Chondrocyte (in vitro differentiated cells): Measurements from ENCODE around the gene SDF4. TPM values are rescaled to one million over a fixed set of nuclear protein-coding genes. Genes with fewer than 3 reads are reported as not detected.

Experiments
- DNase-seq: peaks from one replicate; pipeline ENCODE4 v3.0.0; 2021; ENCODE audit warnings: mixed read lengths, low spot score
- H3K27ac Mint-ChIP-seq: one replicate; pipeline ENCODE4 v1.8.0; 2021; ENCODE audit warnings: mild to moderate bottlenecking, moderate library complexity, mixed read lengths; ENCODE audit not compliant: unreplicated experiment
- H3K27me3 Mint-ChIP-seq: 2 replicates; pipeline ENCODE4 v1.8.0; 2021; ENCODE audit warnings: low read depth, mixed read lengths
- H3K36me3 Mint-ChIP-seq: 2 replicates; pipeline ENCODE4 v1.8.0; 2021; ENCODE audit warnings: low read depth, mixed read lengths
- H3K4me1 Mint-ChIP-seq: 2 replicates; pipeline ENCODE4 v1.8.0; 2021; ENCODE audit warnings: low read depth, mild to moderate bottlenecking, mixed read lengths
- H3K4me3 Mint-ChIP-seq: one replicate; pipeline ENCODE4 v1.8.0; 2021; ENCODE audit warnings: mild to moderate bottlenecking, moderate library complexity, mixed read lengths; ENCODE audit not compliant: unreplicated experiment
- H3K9me3 Mint-ChIP-seq: 2 replicates; pipeline ENCODE4 v1.8.0; 2021; ENCODE audit warnings: low read depth, mixed read lengths
- total RNA-seq: library from RNA; stranded (reverse); gene quantifications from 3 replicates; pipeline ENCODE4 v1.2.1, GENCODE V29; 2021
- TF ChIP-seq, protein P1 (sequence below): fragments of 200-600 bp; sonication (generic); IDR thresholded peaks from 2 replicates; pipeline ENCODE4 v1.5.0; 2021; ENCODE audit warnings: antibody characterized with exemption, mild to moderate bottlenecking, moderate library complexity

Gene SDF4
- total RNA-seq, 1 donor from 2014 or later: 164 TPM

DNA sequence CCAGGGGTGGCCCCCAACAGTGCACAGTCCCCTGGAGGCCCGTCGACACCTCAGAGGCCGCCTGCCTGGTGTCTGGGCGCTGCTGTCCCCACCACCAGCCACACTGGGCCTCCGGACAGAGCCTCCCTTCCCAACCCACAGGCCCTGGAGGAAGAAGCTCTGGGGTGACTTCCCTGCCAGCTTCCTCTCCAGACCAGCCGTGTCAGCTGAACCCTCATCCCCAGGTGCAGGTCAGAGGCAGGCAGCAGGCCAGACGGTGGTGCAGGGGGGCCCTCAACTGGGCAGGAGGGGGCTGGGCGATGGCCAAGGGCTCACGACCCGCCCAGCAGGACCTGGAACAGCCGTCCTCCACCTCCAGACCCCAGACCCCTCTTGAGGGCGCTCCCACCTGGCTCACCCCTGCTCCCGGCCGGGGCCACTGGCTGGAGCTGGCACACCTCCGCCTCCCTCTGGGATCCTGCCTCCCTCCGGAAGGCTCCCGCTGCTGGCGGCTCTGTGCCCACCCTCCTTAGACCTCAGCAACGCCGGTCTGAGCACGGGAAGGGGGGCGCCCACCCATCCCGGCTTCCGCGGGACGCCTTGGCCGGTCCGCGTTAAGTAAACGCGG, 25.9 kb downstream of the SDF4 start:
- Mint-ChIP-seq H3K36me3 (no peaks in the 10 kb centered on the region), H3K27ac (no peak overlapping the region)
- DNase-seq: peak; percentile 87

DNA sequence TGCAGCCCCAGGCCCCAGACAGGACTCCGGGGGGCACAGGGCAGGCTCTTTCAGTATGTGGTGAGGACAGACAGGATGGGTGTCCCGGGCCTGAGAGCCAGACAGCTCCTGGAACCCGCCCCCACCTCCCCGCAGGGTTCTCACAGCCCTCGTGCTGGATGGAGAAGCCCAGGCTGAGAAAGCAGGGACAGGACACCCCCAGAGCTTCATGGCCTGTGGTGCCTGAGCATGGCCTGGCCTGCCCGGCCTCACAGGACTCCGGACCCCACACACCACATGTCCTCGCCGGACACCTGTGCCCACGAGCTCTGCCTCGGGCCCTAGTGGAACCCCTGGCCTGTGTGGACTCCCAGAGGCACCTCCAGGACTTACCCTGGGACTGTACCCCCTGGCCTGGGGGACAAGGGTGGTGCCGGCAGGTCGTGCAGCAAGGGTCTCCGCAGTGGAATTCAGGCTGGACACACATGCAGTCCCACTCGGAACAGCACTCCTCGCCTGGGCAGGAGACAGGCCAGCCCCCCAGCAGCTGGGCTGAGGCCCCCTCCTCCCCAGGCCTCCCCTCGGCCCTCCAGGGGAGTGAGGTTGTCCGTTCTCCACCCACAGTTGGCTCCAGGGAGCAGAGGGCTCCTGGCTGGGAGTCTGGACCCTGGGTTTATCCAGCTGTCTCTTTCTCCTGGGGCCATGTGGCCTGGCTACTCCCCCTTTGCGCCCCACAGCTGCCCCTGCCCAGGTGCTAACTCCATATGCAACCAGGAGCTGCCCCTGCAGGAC, 26.6 kb downstream of the SDF4 start:
- peak; percentile 89 for DNase-seq
- Mint-ChIP-seq H3K36me3 (no peaks in the 10 kb centered on the region), H3K9me3 (no peaks in the 10 kb centered on the region), H3K27me3 (no peaks in the 10 kb centered on the region), H3K4me1 (peaks cover 12% of the 10 kb centered on the region), H3K27ac (no peak overlapping the region), H3K4me3 (no peak overlapping the region)
- TF ChIP-seq, protein P1, sequence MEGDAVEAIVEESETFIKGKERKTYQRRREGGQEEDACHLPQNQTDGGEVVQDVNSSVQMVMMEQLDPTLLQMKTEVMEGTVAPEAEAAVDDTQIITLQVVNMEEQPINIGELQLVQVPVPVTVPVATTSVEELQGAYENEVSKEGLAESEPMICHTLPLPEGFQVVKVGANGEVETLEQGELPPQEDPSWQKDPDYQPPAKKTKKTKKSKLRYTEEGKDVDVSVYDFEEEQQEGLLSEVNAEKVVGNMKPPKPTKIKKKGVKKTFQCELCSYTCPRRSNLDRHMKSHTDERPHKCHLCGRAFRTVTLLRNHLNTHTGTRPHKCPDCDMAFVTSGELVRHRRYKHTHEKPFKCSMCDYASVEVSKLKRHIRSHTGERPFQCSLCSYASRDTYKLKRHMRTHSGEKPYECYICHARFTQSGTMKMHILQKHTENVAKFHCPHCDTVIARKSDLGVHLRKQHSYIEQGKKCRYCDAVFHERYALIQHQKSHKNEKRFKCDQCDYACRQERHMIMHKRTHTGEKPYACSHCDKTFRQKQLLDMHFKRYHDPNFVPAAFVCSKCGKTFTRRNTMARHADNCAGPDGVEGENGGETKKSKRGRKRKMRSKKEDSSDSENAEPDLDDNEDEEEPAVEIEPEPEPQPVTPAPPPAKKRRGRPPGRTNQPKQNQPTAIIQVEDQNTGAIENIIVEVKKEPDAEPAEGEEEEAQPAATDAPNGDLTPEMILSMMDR: no peak

More for the DNA sequence above, 25.9 kb downstream of the SDF4 start:
- no peaks in the 10 kb centered on the region for H3K27me3 Mint-ChIP-seq
- TF ChIP-seq, protein P1: no peak
- no peak overlapping the region for H3K4me3 Mint-ChIP-seq
- no peaks in the 10 kb centered on the region for H3K9me3 Mint-ChIP-seq
- peaks cover 12% of the 10 kb centered on the region for H3K4me1 Mint-ChIP-seq

DNA sequence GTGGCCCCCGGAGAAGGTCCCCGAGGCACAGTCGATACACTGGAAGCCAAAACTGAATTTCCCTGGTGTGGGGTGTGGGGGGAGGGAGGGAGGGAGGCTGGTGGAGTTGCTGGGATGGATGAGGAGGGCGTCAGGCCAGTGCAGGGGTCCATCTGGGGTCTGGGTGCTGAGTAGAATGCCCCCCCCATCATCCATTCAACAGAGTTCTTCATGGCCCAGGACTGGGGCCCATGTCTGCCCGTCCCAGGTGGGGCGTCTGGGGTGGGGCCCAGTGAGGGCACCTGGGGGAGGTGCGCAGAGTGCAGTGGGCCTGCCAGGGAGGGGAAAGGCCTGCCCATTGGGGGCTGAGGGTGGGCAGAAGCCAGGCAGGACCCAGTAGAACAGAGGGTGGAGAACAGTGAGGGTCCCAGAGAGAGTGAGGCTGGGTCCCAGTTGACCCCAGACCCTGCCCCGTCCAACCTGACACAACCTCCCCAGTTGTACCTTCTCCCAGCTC, 27.3 kb downstream of the SDF4 start:
- TF ChIP-seq, protein P1: no peak
- Mint-ChIP-seq H3K27ac (no peak overlapping the region), H3K9me3 (no peaks in the 10 kb centered on the region), H3K4me1 (peaks cover 12% of the 10 kb centered on the region), H3K4me3 (no peak overlapping the region), H3K27me3 (no peaks in the 10 kb centered on the region), H3K36me3 (no peaks in the 10 kb centered on the region)
- DNase-seq: peak; percentile 79

GRCh38 chr1:1203561-1204424, 28.0 kb downstream of the SDF4 start:
- Mint-ChIP-seq H3K36me3 (no peaks in the 10 kb centered on the region), H3K9me3 (no peaks in the 10 kb centered on the region), H3K4me3 (no peak overlapping the region), H3K27ac (no peak overlapping the region), H3K4me1 (peaks cover 10% of the 10 kb centered on the region), H3K27me3 (no peaks in the 10 kb centered on the region)
- TF ChIP-seq, protein P1: no peak
- peak; percentile 86 for DNase-seq
